Fibroblast of skin of abdomen (primary cell): ENCODE results near the gene PDZD4.

Experiments used
- DNase-seq: peaks from one replicate; pipeline ENCODE4 v3.0.0-alpha.2; 2013

The PDZD4 gene

DNA sequence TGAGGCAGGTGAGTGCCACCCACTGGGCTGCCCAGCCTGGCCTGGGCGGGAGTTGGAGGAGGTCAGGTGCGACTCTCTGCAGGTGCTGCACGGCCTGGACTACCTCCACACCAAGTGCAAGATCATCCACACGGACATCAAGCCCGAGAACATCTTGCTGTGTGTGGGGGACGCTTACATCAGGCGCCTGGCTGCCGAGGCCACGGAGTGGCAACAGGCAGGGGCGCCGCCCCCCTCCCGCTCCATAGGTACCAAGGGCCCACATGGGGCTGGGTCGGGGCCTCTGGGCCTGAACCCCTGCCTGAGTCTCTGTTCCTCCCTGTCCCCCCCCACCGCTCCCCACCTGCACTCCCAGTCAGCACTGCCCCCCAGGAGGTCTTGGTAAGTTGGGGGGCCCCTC, 47.5 kb downstream of the PDZD4 start:
- DNase-seq = no peak

DNA sequence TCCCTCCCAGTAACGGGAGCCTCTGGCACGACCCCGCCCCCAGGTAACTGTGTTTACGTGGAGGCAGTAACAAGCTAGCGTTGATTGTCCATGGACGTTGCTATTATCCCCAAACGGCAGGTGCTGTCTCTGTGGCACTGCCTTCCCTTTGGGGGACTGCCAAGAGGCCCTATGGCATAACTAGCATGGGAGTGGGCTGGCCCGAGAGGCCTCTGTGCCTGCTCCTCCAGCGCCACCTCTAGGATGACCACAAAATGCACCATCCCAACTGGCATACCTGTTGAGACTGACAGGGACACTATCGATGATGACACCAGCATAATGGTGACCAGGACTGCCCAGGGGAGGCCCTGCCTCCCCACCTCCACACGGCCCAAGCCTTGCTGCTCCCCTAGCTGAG, 48.0 kb downstream of the PDZD4 start:
- DNase-seq = no peak

DNA sequence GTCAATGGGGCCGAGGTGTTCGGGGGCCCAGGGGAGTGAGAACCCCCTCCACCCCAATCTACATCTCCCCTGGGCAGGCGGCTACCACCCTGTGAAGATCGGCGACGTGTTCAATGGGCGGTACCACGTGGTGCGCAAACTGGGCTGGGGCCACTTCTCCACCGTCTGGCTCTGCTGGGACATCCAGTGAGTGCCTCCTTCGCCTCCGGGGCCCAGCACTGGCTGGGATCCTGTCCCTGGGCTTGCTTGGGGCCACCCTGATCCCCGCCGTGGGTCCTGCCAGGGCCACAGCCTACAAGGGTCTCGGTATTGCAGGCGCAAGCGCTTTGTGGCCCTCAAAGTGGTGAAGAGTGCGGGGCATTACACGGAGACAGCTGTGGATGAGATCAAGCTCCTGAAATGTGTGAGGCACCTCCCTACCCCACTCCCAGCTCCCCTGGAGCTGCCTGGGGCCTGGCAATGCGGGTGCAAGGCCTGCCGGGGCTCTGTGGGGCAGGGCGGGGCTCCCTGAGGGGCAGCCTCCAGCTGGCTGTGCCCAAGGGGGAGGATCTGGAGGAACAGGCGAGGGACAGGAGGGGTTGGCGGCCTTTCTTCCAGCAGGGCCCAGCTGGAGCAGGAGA, 48.8 kb downstream of the PDZD4 start:
- no peak for DNase-seq

DNA sequence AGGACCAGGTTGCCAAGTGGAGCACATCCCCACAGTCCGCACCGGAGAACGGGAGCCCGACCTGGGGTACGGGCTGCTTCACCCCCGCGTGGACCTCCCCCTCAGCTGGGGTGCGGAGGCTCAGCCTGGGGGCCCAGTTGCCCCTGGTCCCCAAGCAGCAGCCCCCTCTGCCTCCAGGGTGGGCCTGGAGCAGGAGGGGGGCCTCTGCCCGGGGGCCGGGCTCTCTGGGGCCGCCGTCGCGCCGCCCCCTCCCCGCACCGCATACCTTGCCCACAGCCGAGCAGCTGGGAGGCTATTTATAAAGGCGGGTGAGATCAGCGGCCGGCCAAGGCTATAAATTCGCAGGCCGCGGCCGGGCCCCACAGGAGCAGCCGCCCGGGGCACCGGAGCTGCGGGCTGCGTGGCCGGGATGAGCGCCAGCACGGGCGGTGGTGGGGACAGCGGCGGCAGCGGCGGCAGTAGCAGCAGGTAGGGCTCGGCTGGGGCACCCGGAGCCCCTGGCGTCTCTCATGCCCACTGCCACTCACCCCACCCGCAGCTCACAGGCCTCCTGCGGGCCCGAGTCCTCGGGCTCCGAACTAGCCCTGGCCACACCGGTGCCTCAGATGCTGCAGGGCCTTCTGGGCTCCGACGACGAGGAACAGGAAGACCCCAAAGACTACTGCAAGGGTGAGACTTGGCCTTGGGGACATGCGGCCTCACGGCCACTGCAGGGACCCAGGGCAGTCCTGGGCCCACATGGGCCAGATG, 49.5 kb downstream of the PDZD4 start, which contains the start of gene SRPK3:
Gene SRPK3, plus strand, starts transcription at position 364 of the 750 bp plus-strand sequence. Its CDS starts 46 bp downstream, at position 410.
- peak; percentile 24 for DNase-seq

DNA sequence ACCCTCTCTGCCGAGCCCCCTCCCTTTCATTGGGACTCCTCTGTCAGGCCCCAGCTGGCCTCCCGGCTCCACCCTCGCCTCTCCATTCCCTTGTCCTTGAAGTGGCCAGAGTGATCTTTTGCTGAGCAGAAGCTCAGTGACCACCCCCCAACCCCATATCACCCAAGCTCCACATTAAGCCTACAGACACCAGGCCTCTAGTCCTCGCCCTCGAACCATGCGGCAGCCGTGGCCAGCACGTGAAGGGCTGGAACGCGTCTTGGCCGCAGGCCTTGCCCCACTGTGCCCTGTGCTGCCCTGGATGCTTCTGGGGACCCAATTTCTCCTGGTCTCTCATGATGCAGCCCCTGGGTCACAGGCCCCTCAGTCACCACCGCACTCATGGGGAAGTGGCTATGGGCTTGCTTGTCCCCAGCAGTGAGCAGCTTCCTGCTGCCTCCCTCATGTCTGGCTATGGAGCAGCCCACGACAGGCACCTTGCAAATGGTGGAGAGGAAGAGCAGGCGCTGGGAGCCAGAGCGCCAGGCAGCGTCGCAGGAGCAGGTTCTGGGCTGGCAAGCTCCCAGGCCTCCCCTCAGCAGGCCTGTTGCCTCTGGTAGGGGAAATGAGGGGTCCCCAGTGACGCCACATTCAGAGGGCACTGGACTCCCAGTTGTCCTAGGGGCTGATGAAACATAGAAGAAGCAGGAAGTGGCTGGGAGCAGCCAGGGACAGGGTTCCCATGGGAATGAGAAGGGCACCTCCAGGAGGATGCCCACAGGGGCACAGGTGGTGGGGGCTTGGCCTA, 50.3 kb downstream of the PDZD4 start:
- DNase-seq = no peak

DNA sequence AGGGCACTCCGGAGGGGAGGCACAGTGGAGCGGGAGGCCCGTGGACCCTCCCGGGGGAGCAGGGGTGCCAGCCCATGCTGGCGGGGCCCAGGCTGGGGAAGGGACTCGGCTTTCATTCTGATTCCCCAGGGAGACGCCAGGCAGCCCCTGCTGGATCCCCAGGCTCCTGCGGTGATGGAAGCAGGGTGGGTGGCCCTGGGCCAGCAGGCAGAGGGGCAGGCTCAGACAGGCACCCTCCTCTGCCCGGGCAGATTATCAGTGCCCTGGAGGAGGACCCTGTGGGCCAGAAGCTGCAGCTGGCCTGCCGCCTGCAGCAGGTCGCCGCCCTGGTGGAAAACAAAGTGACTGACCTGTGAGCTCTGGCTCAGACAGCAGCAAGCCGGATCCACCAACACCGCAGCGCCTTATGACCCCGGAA, 51.7 kb downstream of the PDZD4 start:
- DNase-seq = no peak

DNA sequence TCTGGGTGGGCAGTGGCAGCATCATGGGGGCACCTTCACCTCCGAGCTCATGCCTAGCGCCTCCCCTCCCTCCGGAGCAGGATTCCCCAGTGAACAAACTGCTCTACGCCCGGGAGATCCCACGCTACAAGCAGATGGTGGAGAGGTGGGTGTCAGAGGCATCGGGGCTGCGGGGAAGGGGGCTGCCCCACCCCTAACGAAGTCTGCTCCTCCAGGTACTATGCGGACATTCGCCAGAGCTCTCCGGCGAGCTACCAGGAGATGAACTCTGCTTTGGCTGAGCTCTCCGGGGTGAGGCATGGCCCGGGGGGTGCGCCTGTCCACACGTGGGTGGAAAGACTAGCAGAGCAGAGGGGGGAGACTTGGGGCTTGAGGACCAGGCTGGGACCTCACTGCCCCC, 52.2 kb downstream of the PDZD4 start:
- DNase-seq = no peak

DNA sequence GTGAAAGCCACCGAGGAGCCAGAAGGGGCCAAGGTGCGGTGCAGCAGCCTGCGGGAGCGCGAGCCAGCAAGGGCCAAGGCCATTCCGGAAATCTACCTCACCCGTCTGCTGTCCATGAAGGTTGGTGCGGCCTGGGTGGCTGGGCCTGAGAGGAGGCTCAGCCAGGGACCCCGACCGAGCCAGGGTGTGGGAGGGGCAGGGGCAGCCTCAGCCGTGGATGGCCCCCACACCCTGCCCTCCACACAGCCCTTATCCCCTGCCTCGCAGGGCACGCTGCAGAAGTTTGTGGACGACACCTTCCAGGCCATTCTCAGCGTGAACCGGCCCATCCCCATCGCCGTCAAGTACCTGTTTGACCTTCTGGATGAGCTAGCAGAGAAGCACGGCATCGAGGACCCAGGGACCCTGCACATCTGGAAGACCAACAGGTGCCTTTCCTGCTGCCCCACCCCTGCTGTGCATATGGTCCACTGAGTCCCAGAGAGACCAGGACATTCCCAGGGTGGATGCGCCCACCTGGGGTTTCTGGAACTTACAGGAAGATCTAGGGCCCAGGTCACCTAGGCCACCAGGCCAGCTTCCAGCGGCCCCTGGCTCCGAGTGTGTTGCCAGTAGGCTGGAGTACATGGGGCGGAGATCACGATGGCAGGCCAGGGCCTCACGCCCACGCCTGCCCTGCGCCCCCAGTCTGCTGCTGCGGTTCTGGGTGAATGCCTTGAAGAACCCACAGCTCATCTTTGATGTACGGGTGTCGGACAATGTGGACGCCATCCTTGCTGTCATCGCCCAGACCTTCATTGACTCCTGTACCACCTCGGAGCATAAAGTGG, 52.9 kb downstream of the PDZD4 start:
- DNase-seq = no peak

DNA sequence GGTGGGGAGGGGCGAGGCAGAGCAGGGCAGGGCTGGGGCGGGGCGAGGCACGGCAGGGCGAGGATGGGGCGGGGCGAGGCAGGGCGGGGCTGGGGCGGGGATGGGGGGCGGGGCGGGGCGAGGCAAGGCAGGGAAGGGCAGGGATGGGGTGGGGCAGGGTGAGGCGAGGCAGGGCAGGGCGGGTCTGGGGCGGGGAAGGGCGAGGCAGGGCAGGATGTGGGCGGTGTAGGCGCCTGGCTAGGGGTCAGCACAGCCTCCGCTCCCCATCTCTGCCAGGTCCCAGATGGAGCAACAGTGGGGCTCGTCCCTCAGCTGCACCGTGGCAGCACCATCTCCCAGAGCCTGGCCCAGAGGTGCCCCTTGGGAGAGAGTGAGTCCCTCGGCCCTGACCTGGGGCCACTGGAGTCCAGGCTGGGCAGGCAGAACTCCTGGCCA, 53.7 kb downstream of the PDZD4 start:
- DNase-seq = no peak

DNA sequence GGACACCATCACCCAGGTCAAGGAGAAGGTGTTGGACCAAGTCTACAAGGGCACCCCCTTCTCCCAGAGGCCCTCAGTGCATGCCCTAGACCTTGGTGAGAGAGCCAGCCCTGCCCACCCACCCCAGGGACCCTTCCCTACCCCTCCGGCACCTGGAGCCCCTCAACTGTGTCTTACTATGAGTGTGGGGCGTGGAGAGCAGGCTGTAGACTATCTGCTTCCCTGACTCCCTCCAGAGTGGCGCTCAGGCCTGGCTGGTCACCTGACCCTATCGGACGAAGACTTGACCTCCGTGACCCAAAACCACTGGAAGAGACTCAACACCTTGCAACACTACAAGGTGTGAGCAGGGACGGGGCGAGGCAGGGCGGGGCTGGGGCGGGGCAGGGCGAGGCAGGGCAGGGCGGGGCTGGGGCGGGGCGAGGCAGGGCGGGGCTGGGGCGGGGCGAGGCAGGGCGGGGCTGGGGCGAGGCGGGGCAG, 54.2 kb downstream of the PDZD4 start:
- no peak for DNase-seq

DNA sequence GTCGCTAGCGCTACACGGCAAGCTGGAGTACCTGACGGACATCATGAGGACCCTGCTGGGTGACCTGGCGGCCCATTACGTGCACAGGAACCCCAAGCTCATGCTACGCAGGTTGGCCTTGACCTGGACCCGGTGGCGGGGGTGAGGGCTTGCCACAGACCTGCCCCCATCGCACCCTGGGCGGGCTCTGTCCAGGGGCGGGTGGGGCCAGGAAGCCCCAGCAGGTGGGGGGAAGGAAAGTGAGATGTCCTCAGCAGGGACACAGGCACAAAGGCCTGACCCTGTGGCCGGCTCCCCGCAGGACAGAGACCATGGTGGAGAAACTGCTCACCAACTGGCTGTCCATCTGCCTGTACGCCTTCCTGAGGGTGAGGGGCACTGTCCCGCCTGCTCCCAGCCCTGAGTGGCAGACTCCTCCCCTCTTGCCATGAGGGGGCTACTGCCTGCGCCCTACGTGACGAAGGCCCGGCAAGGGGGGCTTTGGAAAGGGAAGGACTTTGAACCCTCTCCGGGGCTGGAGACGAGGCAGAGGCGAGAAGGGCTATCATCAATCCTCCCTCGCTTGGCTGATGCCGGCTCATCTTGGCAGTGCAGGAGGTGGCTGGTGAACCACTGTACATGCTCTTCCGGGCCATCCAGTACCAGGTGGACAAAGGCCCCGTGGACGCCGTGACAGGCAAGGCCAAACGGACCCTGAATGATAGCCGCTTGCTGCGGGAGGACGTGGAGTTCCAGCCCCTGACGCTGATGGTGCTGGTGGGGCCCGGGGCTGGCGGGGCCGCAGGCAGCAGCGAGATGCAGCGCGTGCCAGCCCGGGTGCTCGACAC, 54.8 kb downstream of the PDZD4 start:
- DNase-seq = no peak

DNA sequence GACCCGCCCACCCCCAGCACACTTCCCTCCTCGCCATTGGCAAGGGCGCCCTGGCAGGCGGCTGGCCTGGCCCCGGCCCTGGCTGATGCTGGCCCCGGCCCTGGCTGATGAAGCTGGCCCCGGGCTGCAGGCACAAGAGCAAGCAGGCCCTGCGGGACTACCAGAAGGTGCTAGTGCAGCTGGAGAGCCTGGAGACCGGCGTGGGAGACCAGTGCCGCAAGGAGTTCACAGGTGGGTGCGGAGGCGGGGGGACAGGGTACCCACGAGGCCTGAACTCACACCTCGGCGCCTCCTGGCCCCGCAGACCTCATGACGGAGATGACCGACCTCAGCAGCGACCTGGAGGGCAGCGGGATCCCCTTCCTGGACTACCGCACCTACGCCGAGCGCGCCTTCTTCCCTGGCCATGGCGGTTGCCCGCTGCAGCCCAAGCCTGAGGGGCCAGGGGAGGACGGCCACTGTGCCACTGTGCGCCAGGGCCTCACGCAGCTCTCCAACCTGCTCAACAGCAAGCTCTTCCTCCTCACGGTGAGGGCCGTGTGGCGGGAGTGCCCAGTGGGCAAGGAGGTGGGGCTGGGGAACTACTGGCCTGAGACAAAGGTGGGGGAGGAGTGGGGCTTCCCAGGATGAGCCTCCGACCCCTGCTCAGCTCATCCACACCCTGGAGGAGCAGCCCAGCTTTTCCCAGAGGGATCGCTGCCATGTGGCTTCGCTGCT, 55.6 kb downstream of the PDZD4 start:
- no peak for DNase-seq

DNA sequence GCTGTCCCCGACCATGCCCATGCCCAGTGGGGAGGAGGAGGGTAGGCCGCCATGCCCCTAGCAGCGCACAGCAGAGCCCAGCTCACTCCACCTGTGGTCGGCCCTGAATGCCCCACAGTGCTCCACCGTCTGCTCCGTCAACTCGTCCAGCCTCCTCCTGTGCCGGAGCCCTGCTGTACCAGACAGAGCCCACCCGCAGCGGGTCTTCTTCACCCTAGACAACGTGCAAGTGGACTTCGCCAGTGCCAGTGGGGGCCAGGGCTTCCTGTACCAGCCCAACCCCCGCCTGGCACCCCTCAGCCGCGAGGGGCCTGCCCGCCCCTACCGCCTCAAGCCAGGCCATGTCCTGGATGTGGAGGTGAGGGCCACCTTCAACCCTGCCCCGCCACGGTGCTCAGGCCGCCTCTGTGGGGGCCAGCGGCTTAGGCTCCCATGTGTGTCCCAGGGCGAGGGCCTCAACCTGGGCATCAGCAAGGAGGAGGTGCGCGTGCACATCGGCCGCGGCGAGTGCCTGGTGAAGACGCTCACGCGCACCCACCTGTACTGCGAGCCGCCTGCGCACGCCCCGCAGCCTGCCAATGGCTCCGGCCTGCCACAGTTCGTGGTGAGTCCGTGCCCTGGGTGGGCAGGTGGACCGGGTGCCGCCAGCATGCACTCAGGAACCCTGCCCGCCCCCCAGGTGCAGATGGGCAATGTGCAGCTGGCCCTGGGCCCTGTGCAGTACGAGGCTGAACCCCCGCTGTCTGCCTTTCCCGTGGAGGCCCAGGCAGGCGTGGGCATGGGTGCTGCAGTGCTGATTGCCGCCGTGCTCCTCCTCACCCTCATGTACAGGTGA, 56.4 kb downstream of the PDZD4 start:
- DNase-seq = no peak

DNA sequence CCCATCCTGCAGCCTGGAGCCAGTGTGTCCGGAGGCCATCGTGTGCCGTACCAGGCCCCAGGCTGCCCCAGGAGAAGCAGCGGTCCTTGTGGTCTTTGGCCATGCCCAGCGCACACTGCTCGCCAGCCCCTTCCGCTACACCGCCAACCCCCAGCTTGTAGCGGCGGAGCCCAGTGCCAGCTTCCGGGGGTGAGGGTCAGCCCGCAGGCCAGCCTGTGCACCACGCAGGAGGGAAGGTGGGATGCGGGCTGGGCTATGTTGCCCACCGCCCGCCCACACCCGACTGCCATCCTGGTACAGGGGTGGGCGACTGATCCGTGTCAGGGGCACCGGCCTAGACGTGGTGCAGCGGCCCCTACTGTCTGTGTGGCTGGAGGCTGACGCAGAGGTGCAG, 57.1 kb downstream of the PDZD4 start:
- no peak for DNase-seq

DNA sequence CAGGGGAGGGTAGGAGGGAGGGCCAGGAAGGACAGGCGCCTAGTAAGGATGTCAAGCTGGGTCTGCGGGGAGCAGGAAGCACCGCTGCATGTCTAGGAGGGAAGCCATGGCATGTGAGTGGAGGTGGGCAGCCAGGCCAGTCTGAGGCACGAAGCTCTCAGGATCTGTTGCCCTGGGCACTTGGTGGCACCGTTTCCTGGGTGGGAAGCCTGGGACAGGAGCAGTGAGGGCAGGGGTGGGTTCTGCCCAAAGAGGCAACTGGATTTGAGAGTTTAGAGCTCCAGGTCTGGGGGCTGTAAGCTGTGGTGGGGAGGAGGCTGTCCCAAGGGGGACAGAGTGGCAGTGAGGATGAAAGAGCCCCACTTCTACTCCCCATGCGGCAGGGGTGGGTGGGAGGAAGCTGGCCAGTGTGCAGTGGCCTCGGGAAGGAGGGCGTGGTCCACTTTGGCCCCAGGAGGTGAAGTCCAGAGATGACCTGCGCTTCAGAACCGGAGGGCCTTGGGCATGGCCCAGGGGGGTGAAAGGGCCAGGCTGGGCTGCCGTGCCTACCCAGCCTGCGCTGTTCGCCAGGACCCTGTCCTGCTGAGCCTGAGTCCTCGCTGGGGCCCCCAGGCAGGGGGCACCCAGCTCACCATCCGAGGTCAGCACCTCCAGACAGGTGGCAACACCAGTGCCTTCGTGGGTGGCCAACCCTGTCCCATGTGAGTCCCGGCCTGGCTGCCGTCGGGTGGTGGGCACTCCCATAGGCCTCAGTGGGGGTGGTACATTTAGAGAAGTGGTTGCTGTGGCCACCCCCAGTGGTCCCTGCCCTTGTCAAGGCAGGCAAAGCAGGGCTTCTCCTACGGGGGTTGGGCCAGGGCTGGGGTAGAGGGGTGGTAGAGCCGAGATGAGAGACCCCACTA, 57.8 kb downstream of the PDZD4 start:
- DNase-seq = no peak

DNA sequence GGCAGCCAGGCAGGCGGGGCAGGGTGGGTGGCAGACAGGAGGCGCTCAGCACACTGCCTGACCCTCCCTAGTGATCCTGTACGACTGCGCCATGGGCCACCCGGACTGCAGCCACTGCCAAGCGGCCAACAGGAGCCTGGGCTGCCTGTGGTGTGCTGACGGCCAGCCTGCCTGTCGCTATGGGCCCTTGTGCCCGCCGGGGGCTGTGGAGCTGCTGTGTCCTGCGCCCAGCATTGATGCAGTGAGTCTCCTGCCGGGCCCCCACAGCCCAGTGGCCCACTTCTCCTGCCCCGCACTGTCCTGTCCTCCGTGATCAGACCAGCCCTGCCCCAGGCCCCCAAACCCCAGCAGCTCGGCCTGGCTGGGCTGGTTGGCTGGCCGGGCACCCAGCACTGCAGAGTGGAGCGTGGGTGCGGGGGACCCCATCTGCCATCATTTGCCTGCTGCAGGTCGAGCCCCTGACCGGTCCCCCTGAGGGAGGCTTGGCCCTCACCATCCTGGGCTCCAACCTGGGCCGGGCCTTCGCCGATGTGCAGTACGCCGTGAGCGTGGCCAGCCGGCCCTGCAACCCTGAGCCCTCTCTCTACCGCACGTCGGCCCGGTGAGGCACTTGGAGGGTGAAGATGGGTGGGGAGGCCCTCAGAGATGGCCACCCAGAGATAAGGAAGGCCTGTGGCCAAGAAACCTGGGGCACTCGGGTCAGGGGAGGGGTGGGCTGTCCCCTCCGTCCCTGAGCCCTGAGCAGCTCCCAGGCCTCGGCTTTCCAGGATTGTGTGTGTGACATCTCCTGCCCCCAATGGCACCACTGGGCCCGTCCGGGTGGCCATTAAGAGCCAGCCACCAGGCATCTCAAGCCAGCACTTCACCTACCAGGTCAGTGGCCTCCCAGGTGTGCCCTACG, 58.7 kb downstream of the PDZD4 start:
- DNase-seq = no peak

DNA sequence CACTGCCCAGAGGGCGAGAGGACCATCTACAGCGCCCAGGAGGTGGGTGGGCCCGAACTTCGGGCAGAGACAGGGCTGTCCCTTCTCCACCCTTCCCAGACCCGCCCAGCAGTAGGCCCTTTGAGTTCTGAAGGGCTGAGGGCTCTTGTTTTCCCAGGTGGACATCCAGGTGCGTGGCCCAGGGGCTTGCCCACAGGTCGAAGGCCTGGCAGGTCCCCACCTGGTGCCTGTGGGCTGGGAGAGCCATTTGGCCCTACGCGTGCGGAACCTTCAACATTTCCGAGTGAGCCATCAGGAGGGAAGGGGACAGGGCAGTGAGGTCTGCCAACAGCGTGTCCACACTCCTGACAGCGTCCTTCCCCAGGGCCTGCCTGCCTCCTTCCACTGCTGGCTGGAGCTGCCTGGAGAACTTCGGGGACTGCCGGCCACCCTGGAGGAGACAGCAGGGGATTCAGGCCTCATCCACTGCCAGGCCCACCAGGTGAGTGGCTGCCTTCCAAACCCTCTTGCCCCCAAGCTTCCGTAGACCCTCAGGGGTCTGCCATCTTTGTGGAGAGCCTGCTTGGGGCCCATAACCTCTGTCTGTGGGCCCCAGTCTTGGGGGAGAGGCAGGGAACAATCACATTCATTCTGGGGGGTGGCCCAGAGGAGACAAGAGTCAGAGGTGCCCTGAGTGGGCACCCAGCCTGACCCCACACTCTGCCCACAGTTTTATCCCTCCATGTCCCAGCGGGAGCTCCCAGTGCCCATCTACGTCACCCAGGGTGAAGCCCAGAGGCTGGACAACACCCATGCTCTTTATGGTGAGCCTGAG, 59.5 kb downstream of the PDZD4 start:
- no peak for DNase-seq
